GM21423 (cell line): Measurements from ENCODE around the gene SLC27A5.
"Not testable (repeated sequence)": the region's sequence is repeated elsewhere in the genome, so short reads cannot be mapped to it uniquely, and the experiment has no call there.

Experiments
- ATAC-seq: cut with Tn5 transposase; IDR thresholded peaks from one replicate; pipeline ENCODE4 v1.9.1; 2021; ENCODE audit warnings: mild to moderate bottlenecking, moderate library complexity; ENCODE audit not compliant: unreplicated experiment

SLC27A5 gene

GRCh38 chr19:58471736-58472135, 40.1 kb downstream of the SLC27A5 start:
- no peak for ATAC-seq

DNA sequence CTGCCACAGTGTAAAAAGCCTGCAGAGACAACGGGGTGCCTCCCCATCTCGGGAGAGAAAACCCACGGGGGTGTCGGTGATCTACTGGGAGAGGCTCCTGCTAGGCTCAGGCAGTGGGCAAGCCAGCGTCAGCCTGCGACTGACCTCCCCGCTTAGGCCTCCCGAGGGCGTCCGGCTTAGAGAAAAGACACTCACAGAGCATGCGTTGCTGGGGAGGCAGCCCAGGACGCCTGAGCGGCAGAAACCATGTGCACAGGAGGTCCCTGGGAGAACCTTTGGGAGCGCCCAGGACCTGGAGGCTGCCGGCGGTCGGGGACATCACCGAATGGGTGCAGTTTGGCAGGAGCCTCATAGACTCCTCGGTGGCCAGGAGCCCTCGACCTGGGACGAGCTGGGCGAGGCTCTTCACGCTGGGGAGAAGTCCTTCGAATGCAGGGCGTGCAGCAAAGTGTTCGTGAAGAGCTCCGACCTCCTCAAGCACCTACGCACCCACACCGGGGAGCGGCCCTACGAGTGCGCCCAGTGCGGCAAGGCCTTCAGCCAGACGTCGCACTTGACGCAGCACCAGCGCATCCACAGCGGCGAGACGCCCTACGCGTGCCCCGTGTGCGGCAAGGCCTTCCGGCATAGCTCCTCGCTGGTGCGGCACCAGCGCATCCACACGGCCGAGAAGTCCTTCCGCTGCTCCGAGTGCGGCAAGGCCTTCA, 40.8 kb downstream of the SLC27A5 start:
- not testable (repeated sequence) for ATAC-seq

- no peak for ATAC-seq
Observed at GRCh38 chr19:58469241-58470013, 42.4 kb downstream of the SLC27A5 start.

DNA sequence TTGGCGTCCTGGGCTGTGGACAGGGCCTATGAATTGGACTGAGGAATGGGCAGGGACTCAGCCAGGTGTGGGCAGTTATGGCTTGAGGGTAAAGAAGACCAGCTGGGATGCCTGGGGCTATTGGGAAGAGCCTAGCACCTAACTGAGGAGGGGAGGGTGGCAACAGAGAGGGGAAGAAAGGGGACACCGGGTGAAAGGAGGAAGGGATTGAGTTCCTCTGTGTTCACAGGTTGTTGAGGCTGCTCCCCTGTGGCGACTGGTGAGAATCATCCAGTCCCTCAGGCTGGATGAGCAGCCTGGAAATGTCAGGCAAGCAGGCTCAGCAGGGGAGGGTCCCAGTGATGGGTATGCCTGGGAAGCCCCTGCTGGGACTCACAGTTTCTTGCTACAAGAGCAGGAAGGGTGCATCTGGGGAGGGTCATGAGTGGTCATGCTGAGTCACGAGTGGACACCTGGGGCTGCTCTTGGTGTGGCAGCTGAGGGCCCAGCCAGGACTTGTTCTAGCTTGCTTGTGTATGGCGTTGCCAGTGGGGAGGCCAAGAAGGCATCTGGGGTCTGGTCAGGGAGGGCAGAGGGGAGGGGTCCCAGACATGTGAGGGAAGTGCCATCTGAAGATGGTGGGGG, 43.5 kb downstream of the SLC27A5 start:
- no peak for ATAC-seq

GRCh38 chr19:58466760-58467589, 44.8 kb downstream of the SLC27A5 start, which contains the start of gene ZNF324:
TSS of gene ZNF324 (plus strand) at chr19:58467080. CDS start at chr19:58469186, 2,106 bp downstream.
- peak; percentile 88 for ATAC-seq

DNA sequence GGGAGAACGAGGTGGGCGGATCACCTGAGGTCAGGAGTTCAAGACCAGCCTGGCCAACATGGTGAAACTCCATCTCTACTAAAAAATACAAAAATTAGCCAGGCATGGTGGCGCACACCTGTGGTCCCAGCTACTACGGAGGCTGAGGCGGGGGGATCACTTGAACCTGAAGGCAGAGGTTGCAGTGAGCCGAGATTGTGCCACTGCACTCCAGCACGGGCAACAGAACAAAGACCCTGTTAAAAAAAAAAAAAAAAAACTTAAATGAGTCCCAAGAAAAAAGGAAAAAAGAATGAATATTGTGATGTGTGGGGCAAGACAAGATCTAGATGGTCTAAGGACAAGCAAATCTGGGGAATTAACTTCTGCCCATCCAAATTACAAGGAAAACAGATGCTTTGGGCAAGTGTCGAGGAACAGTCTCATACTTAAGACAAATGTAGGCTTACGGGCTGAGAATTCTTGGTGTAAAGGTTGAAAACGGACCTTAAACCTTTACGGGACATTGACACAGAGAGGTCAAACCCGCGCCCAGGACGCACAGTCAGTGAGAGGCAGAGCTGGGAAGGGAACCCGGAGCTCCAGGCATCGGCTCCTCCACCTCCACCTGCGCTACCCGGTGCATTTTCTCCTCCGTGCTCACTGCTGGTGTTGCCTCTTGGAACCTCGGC, 45.6 kb downstream of the SLC27A5 start:
- peak; percentile 18 for ATAC-seq

DNA sequence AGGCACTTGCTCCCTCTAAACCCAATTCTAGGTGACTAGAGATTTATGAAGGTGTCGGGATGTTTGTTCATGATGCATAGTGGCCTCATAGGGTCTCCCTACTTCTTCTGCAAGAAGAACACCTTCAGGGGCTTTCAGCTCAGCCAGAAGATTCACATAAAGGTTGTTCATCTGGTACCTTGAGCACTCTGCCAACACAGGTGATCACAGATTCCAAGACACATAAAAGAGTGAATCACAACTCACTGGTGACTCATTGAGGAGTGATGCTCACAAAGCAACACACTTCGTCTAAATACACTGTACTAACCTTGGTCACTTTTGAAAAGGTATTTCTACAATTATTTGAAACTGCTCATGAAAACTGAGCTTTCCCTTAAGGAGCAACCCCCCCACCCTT, 51.8 kb downstream of the SLC27A5 start:
- no peak for ATAC-seq

DNA sequence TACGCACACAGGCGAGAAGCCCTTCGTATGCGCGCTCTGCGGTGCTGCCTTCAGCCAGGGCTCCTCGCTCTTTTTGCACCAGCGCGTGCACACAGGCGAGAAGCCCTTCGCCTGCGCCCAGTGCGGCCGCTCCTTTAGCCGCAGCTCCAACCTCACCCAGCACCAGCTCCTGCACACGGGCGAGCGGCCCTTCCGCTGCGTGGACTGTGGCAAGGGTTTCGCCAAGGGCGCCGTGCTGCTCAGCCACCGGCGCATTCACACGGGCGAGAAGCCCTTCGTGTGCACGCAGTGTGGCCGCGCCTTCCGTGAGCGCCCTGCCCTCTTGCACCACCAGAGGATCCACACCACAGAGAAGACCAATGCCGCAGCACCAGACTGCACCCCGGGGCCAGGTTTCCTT, 55.7 kb downstream of the SLC27A5 start:
- no peak for ATAC-seq

- no peak for ATAC-seq
Observed at GRCh38 chr19:58455306-58455705, 56.5 kb downstream of the SLC27A5 start.

DNA sequence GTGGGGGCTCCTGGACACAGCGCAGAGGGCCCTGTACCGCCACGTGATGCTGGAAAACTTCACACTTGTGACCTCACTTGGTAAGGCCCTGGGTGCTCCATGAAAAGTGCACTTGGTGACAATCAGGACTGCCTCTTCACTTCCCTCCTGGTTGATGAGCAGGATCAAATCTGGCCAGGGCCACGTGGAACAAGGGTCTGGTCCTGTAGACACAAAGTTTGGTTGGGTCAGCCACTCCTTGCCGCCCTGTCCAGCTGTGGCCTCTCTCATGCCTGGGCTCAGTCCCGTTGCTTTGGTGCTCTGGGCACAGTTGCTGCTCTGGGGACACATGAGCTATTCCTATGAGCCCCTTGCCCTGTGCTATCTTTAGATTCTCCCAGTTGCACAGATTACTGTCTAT, 58.0 kb downstream of the SLC27A5 start:
- ATAC-seq: no peak

DNA sequence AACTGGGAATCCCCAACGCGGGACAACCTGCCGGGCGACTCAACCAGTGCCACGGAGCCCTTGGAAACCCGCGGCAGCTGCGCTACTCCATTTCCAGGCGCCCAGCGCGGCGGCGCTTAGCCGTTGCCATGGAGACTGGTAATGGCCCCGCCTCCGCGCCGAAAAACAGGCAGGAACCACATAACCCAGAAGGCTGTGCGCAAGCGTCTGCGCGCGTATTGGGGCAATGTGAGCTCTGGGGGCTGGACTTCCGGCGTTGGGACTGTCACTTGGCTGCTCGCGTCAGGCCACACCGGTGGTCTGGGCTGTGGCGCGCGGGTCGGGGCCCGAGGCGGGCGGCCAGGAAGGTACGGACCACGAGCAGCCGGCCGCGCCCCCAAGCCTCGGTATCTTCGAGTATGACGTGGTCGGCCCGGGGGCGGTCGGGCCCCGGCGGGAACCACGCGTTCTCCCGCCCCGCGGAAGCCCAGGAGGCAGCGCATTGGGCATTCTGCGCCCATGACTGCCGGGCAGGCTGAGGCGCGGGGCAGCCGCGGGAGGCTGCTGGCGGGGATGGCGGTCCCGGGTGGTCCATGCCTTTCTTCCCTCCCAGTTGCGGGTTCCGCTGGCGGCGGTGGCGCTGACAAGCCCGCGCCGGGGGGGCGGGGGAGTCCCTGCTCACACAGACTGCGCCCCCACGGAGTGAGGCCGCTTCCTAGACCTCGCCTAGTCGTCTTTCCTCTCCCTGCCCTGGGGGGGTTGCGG, 60.3 kb downstream of the SLC27A5 start, which contains the start of gene ZNF324B:
TSS of gene ZNF324B (plus strand) at position 265 of the 744 bp plus-strand sequence. CDS start 2,080 bp downstream, outside the sequence.
- peak; percentile 96 for ATAC-seq

DNA sequence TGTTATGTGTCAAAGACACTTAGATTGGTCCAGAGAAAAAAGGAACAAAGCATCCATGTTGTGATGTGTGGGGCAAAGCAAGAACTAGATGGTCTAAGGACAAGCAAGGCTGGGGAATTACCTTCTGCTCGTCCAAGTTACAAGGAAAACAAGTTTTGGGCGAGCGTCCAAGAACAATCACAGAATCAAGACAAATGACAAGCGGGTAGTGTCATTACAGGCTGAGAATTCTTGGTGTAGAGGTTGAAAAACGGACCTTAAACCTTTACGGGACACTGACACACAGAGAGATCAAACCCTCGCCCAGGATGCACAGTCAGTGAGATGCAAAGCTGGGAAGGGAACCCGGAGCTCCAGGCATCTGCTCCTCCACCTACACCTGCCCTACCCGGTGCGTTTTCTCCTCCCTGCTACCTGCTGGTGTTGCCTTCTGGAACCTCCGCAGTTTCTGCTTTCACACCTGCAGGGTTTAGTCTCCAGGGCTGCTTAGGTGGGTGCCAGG, 60.9 kb downstream of the SLC27A5 start:
- ATAC-seq: no peak

- ATAC-seq: not testable (repeated sequence)
Observed at GRCh38 chr19:58449980-58450379, 61.8 kb downstream of the SLC27A5 start.

DNA sequence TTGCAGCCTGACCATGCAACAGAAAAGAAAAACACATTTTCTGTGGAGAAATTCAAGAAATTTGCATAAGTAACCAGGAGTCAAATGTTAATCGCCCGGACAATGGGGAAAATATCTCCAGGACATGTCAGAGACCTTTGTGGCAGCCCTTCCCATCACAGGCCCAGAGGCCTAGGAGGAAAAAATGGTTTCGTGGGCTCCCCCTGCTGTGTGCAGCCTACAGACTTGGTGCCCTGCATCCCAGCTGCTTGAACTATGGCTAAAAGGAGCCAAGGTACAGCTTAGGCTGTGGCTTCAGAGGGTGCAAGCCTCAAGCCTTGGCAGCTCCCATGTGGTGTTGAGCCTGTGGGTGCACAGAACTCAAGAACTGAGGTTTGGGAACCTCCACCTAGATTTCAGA, 62.9 kb downstream of the SLC27A5 start:
- not testable (repeated sequence) for ATAC-seq
